GM12891 (cell line): ENCODE results near the gene PCNX4.

Source experiments
- DNase-seq: peaks from one replicate; pipeline ENCODE4 v3.0.0; 2011; ENCODE audit warnings: low spot score; ENCODE audit not compliant: insufficient read length
- FAIRE-seq: peaks from 2 replicates; lab custom pipeline; 2011; peaks lifted over from hg19 to GRCh38; lab: Jason Lieb, UNC
- PAX5 ChIP-seq: IDR thresholded peaks from 2 replicates; pipeline ENCODE4 v1.6.1; 2011; ENCODE audit warnings: low read length, moderate library complexity, mild to moderate bottlenecking; ENCODE audit not compliant: insufficient read depth, severe bottlenecking
- POLR2A ChIP-seq: IDR thresholded peaks from 2 replicates; pipeline ENCODE4 v1.6.1; 2011; ENCODE audit warnings: low read depth, low read length, control low read depth
- POLR2AphosphoS5 ChIP-seq: IDR thresholded peaks from 2 replicates; pipeline ENCODE4 v1.6.1; 2011; ENCODE audit warnings: low read depth, low read length, control low read depth
- POU2F2 ChIP-seq: IDR thresholded peaks from 2 replicates; pipeline ENCODE4 v1.6.1; 2011; ENCODE audit warnings: low read depth, mild to moderate bottlenecking, control low read depth, low read length, moderate library complexity
- SPI1 ChIP-seq: IDR thresholded peaks from 2 replicates; pipeline ENCODE4 v1.6.1; 2011; ENCODE audit warnings: low read depth, low read length, control low read depth
- TAF1 ChIP-seq: IDR thresholded peaks from 2 replicates; pipeline ENCODE4 v1.6.1; 2011; ENCODE audit warnings: low read depth, low read length, control low read depth

Gene PCNX4

GRCh38 chr14:60169722-60170121, 78.0 kb downstream of the PCNX4 start:
- DNase-seq (no peak), FAIRE-seq (no peak)
- TF ChIP-seq PAX5 (no peak), TAF1 (no peak), SPI1 (no peak), POU2F2 (no peak), POLR2A (no peak)

- DNase-seq (no peak), FAIRE-seq (no peak)
- TF ChIP-seq POLR2AphosphoS5 (no peak), POU2F2 (no peak), SPI1 (no peak)
These were observed 79.2 kb downstream of the PCNX4 start for GRCh38 chr14:60170948-60171347.

GRCh38 chr14:60171690-60172089, 80.0 kb downstream of the PCNX4 start:
- DNase-seq, result no peak
- no peak for TF ChIP-seq SPI1
- TF ChIP-seq PAX5, result no peak
- TF ChIP-seq POLR2A, result no peak
- TF ChIP-seq POU2F2, result no peak
- no peak for TF ChIP-seq POLR2AphosphoS5
- TF ChIP-seq TAF1, result no peak
- FAIRE-seq, result no peak

GRCh38 chr14:60174352-60175254, 82.9 kb downstream of the PCNX4 start:
- no peak for TF ChIP-seq SPI1
- no peak for TF ChIP-seq PAX5
- no peak for TF ChIP-seq POLR2AphosphoS5
- no peak for TF ChIP-seq POLR2A
- no peak for TF ChIP-seq POU2F2
- no peak for TF ChIP-seq TAF1
- FAIRE-seq (no peak), DNase-seq (no peak)

GRCh38 chr14:60175255-60175902, 83.7 kb downstream of the PCNX4 start:
- FAIRE-seq, result no peak
- TF ChIP-seq POLR2AphosphoS5 (no peak), SPI1 (peak; percentile 65), TAF1 (no peak), PAX5 (no peak)
- no peak for DNase-seq

GRCh38 chr14:60178164-60178563, 86.4 kb downstream of the PCNX4 start:
- TF ChIP-seq TAF1, result no peak
- TF ChIP-seq POU2F2, result no peak
- no peak for TF ChIP-seq PAX5
- no peak for TF ChIP-seq POLR2AphosphoS5
- no peak for TF ChIP-seq SPI1
- no peak for TF ChIP-seq POLR2A
- no peak for FAIRE-seq
- DNase-seq, result no peak

- no peak for FAIRE-seq
- no peak for TF ChIP-seq SPI1
- TF ChIP-seq POLR2A, result no peak
- TF ChIP-seq TAF1, result no peak
- no peak for TF ChIP-seq POLR2AphosphoS5
- no peak for TF ChIP-seq PAX5
- TF ChIP-seq POU2F2, result no peak
- DNase-seq, result no peak
These were observed 87.1 kb downstream of the PCNX4 start for GRCh38 chr14:60178820-60179219.

GRCh38 chr14:60179431-60179869, 87.7 kb downstream of the PCNX4 start:
- FAIRE-seq (peak; percentile 66), DNase-seq (no peak)
- TF ChIP-seq PAX5 (no peak), POU2F2 (no peak), SPI1 (no peak), POLR2AphosphoS5 (no peak), POLR2A (no peak), TAF1 (no peak)

- TF ChIP-seq PAX5, result no peak
- TF ChIP-seq SPI1, result peak; percentile 80
- FAIRE-seq (peak; percentile 78), DNase-seq (no peak)
These were observed 91.4 kb downstream of the PCNX4 start for GRCh38 chr14:60183138-60183537.

GRCh38 chr14:60183741-60184140, 92.0 kb downstream of the PCNX4 start:
- FAIRE-seq (peak; percentile 58), DNase-seq (no peak)
- TF ChIP-seq SPI1 (no peak), TAF1 (no peak), PAX5 (no peak), POLR2A (no peak), POLR2AphosphoS5 (no peak), POU2F2 (no peak)
